ENCODE measurements around the gene CENPS.

CENPS gene

DNA sequence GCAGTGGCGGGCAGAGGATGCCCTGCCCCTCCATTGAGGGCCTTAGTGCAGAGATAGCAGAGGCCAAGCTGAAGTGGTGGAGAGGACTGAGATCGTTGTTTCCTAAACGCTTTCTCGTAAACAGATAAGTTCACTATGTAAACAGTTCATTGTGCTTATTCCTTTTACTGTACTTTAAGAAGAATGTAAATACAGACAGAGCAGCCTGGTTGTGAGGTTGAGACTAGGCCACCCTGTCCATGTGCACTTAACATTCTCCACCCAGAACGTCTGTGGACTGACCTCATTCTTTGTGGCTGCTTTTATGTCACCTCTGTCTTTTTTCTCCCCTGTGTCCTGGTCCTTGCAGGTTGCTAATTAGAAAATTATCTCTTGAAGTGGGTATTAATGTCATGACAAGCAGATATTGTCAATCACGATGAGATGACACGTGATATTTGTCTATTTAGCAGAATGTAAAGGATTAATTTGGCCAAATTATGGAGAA, 8.5 kb downstream of the CENPS start:
- H3K9me3 ChIP-seq (ENCODE audit: control insufficient read depth in 1 of 2, low read length in 2 of 2), result no peaks in the 10 kb centered on the region
- H3K27me3 ChIP-seq (ENCODE audit: low read depth, low read length), result no peaks in the 10 kb centered on the region
- H3K27ac ChIP-seq (ENCODE audit: low read length), result no peak overlapping the region
- H3K4me1 ChIP-seq (ENCODE audit: control insufficient read depth in 1 of 2, insufficient read depth in 2 of 2, low read length in 2 of 2), result no peaks in the 10 kb centered on the region
- peaks cover 0 to 10% of the 10 kb centered on the region in 2 donors for H3K36me3 ChIP-seq (ENCODE audit: control insufficient read depth in 1 of 2, insufficient read depth in 2 of 2, low read length in 2 of 2)
- H3K4me3 ChIP-seq (ENCODE audit: low read depth in 1 of 2, low read length in 2 of 2), result no peak overlapping the region

GRCh38 chr1:10440305-10440704, 10.1 kb downstream of the CENPS start:
- no peaks in the 10 kb centered on the region for H3K9me3 ChIP-seq (ENCODE audit: control insufficient read depth in 1 of 2, low read length in 2 of 2)
- H3K4me3 ChIP-seq (ENCODE audit: low read depth in 1 of 2, low read length in 2 of 2), result no peak overlapping the region
- H3K4me1 ChIP-seq (ENCODE audit: control insufficient read depth in 1 of 2, insufficient read depth in 2 of 2, low read length in 2 of 2), result no peaks in the 10 kb centered on the region
- H3K27ac ChIP-seq (ENCODE audit: low read length), result no peak overlapping the region
- H3K27me3 ChIP-seq (ENCODE audit: low read depth, low read length), result no peaks in the 10 kb centered on the region
- peaks cover 0 to 21% of the 10 kb centered on the region in 2 donors for H3K36me3 ChIP-seq (ENCODE audit: control insufficient read depth in 1 of 2, insufficient read depth in 2 of 2, low read length in 2 of 2)

GRCh38 chr1:10440794-10441193, 10.6 kb downstream of the CENPS start:
- H3K4me3 ChIP-seq (ENCODE audit: low read depth in 1 of 2, low read length in 2 of 2), result no peak overlapping the region
- H3K27ac ChIP-seq (ENCODE audit: low read length), result no peak overlapping the region
- H3K27me3 ChIP-seq (ENCODE audit: low read depth, low read length), result no peaks in the 10 kb centered on the region
- no peaks in the 10 kb centered on the region for H3K4me1 ChIP-seq (ENCODE audit: control insufficient read depth in 1 of 2, insufficient read depth in 2 of 2, low read length in 2 of 2)
- H3K9me3 ChIP-seq (ENCODE audit: control insufficient read depth in 1 of 2, low read length in 2 of 2), result no peaks in the 10 kb centered on the region
- peaks cover 0 to 21% of the 10 kb centered on the region in 2 donors for H3K36me3 ChIP-seq (ENCODE audit: control insufficient read depth in 1 of 2, insufficient read depth in 2 of 2, low read length in 2 of 2)

DNA sequence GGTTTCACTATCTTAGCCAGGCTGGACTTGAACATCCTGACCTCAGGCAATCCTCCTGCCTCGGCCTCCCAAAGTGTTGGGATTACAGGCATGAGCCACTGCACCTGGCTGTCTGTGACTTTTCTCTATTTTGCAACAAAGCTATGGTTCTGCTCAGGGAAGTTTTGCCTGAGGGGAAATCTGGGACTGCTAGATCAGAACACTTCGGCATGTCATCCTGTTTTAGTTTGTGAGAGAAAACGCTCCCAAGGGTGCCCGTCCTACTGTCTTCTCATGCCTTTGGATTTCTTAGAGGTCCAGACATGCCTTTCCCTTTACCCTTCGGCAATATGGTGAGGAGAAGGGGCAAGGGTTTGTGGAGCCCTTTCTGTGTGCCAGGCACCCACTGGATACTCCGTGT, 14.0 kb downstream of the CENPS start:
- H3K4me3 ChIP-seq (ENCODE audit: low read depth in 1 of 2, low read length in 2 of 2), result no peak overlapping the region
- no peaks in the 10 kb centered on the region for H3K4me1 ChIP-seq (ENCODE audit: control insufficient read depth in 1 of 2, insufficient read depth in 2 of 2, low read length in 2 of 2)
- no peaks in the 10 kb centered on the region for H3K9me3 ChIP-seq (ENCODE audit: control insufficient read depth in 1 of 2, low read length in 2 of 2)
- no peak overlapping the region for H3K27ac ChIP-seq (ENCODE audit: low read length)
- H3K36me3 ChIP-seq (ENCODE audit: control insufficient read depth in 1 of 2, insufficient read depth in 2 of 2, low read length in 2 of 2), result peaks cover 0 to 21% of the 10 kb centered on the region in 2 donors
- H3K27me3 ChIP-seq (ENCODE audit: low read depth, low read length), result no peaks in the 10 kb centered on the region

- Histone ChIP-seq H3K27me3 (ENCODE audit: low read depth, low read length) (no peaks in the 10 kb centered on the region), H3K4me1 (ENCODE audit: control insufficient read depth in 1 of 2, insufficient read depth in 2 of 2, low read length in 2 of 2) (no peaks in the 10 kb centered on the region), H3K4me3 (ENCODE audit: low read depth in 1 of 2, low read length in 2 of 2) (no peak overlapping the region), H3K36me3 (ENCODE audit: control insufficient read depth in 1 of 2, insufficient read depth in 2 of 2, low read length in 2 of 2) (peaks cover 0 to 19% of the 10 kb centered on the region in 2 donors), H3K9me3 (ENCODE audit: control insufficient read depth in 1 of 2, low read length in 2 of 2) (no peaks in the 10 kb centered on the region), H3K27ac (ENCODE audit: low read length) (no peak overlapping the region)
Measured at GRCh38 chr1:10444795-10445397, 14.7 kb downstream of the CENPS start.

GRCh38 chr1:10446790-10447422, 16.7 kb downstream of the CENPS start:
- Histone ChIP-seq H3K9me3 (ENCODE audit: control insufficient read depth in 1 of 2, low read length in 2 of 2) (no peaks in the 10 kb centered on the region), H3K4me1 (ENCODE audit: control insufficient read depth in 1 of 2, insufficient read depth in 2 of 2, low read length in 2 of 2) (peaks cover 0 to 15% of the 10 kb centered on the region in 2 donors), H3K36me3 (ENCODE audit: control insufficient read depth in 1 of 2, insufficient read depth in 2 of 2, low read length in 2 of 2) (peaks cover 0 to 11% of the 10 kb centered on the region in 2 donors), H3K27me3 (ENCODE audit: low read depth, low read length) (no peaks in the 10 kb centered on the region), H3K27ac (ENCODE audit: low read length) (no peak overlapping the region), H3K4me3 (ENCODE audit: low read depth in 1 of 2, low read length in 2 of 2) (no peak overlapping the region)

GRCh38 chr1:10449751-10450150, 19.5 kb downstream of the CENPS start, which contains the start of gene CORT:
TSS of gene CORT (plus strand) at chr1:10450031. CDS start at chr1:10450224, 193 bp downstream.
- Histone ChIP-seq H3K36me3 (ENCODE audit: control insufficient read depth in 1 of 2, insufficient read depth in 2 of 2, low read length in 2 of 2) (peaks cover 0 to 4% of the 10 kb centered on the region in 2 donors), H3K4me3 (ENCODE audit: low read depth in 1 of 2, low read length in 2 of 2) (no peak within 1 kb of the TSS), H3K4me1 (ENCODE audit: control insufficient read depth in 1 of 2, insufficient read depth in 2 of 2, low read length in 2 of 2) (peaks cover 0 to 15% of the 10 kb centered on the region in 2 donors), H3K9me3 (ENCODE audit: control insufficient read depth in 1 of 2, low read length in 2 of 2) (no peaks in the 10 kb centered on the region), H3K27ac (ENCODE audit: low read length) (no peak within 1 kb of the TSS), H3K27me3 (ENCODE audit: low read depth, low read length) (no peaks in the 10 kb centered on the region)

GRCh38 chr1:10450156-10450814, 20.1 kb downstream of the CENPS start:
- Histone ChIP-seq H3K4me1 (ENCODE audit: control insufficient read depth in 1 of 2, insufficient read depth in 2 of 2, low read length in 2 of 2) (peaks cover 0 to 15% of the 10 kb centered on the region in 2 donors), H3K36me3 (ENCODE audit: control insufficient read depth in 1 of 2, insufficient read depth in 2 of 2, low read length in 2 of 2) (no peaks in the 10 kb centered on the region), H3K27ac (ENCODE audit: low read length) (no peak overlapping the region), H3K27me3 (ENCODE audit: low read depth, low read length) (no peaks in the 10 kb centered on the region), H3K4me3 (ENCODE audit: low read depth in 1 of 2, low read length in 2 of 2) (no peak overlapping the region), H3K9me3 (ENCODE audit: control insufficient read depth in 1 of 2, low read length in 2 of 2) (no peaks in the 10 kb centered on the region)

- Histone ChIP-seq H3K27ac (ENCODE audit: low read length) (no peak overlapping the region), H3K36me3 (ENCODE audit: control insufficient read depth in 1 of 2, insufficient read depth in 2 of 2, low read length in 2 of 2) (no peaks in the 10 kb centered on the region), H3K4me3 (ENCODE audit: low read depth in 1 of 2, low read length in 2 of 2) (no peak overlapping the region), H3K4me1 (ENCODE audit: control insufficient read depth in 1 of 2, insufficient read depth in 2 of 2, low read length in 2 of 2) (peaks cover 0 to 15% of the 10 kb centered on the region in 2 donors), H3K27me3 (ENCODE audit: low read depth, low read length) (no peaks in the 10 kb centered on the region), H3K9me3 (ENCODE audit: control insufficient read depth in 1 of 2, low read length in 2 of 2) (no peaks in the 10 kb centered on the region)
Measured at GRCh38 chr1:10450836-10451235, 20.6 kb downstream of the CENPS start.

- no peak overlapping the region for H3K27ac ChIP-seq (ENCODE audit: low read length)
- H3K9me3 ChIP-seq (ENCODE audit: control insufficient read depth in 1 of 2, low read length in 2 of 2), result no peaks in the 10 kb centered on the region
- H3K4me1 ChIP-seq (ENCODE audit: control insufficient read depth in 1 of 2, insufficient read depth in 2 of 2, low read length in 2 of 2), result peaks cover 0 to 15% of the 10 kb centered on the region in 2 donors
- no peaks in the 10 kb centered on the region for H3K36me3 ChIP-seq (ENCODE audit: control insufficient read depth in 1 of 2, insufficient read depth in 2 of 2, low read length in 2 of 2)
- H3K4me3 ChIP-seq (ENCODE audit: low read depth in 1 of 2, low read length in 2 of 2), result peak overlapping the region in 1 of 2 donors; percentile 9
- no peaks in the 10 kb centered on the region for H3K27me3 ChIP-seq (ENCODE audit: low read depth, low read length)
Measured at GRCh38 chr1:10451287-10451686, 21.1 kb downstream of the CENPS start.

DNA sequence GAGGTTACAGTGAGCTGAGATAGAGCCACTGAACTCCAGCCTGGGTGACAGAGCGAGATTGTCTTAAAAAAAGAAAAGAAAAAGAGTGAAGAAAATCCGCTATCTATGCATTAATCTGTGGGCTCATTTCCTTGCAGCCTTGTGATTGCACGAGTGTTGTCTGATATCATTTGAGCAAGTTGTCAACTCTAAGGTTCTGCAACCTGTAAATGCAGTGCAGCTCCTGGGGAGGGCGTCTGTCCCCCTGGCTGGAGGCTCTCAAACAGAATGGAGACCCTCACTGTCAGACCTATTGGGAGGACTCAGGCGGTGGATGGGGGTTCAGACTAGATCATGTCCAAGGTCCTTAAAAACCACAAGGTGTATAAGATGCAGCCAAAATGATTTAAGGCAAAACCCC, 25.8 kb downstream of the CENPS start:
- H3K9me3 ChIP-seq (ENCODE audit: control insufficient read depth in 1 of 2, low read length in 2 of 2), result no peaks in the 10 kb centered on the region
- H3K27ac ChIP-seq (ENCODE audit: low read length), result no peak overlapping the region
- H3K36me3 ChIP-seq (ENCODE audit: control insufficient read depth in 1 of 2, insufficient read depth in 2 of 2, low read length in 2 of 2), result peaks cover 1 to 8% of the 10 kb centered on the region in 2 donors
- H3K4me3 ChIP-seq (ENCODE audit: low read depth in 1 of 2, low read length in 2 of 2), result no peak overlapping the region
- H3K4me1 ChIP-seq (ENCODE audit: control insufficient read depth in 1 of 2, insufficient read depth in 2 of 2, low read length in 2 of 2), result peaks cover 0 to 7% of the 10 kb centered on the region in 2 donors
- H3K27me3 ChIP-seq (ENCODE audit: low read depth, low read length), result no peaks in the 10 kb centered on the region
